ENCODE data around the gene CTNNBIP1. TPM values are rescaled to one million over a fixed set of nuclear protein-coding genes. Genes with fewer than 3 reads are reported as not detected.

Gene CTNNBIP1
- total and polyA plus RNA-seq, 2 donors (not counting 1 experiment from before 2014, with no cell fraction given) = 6.9 to 8.7 TPM

DNA sequence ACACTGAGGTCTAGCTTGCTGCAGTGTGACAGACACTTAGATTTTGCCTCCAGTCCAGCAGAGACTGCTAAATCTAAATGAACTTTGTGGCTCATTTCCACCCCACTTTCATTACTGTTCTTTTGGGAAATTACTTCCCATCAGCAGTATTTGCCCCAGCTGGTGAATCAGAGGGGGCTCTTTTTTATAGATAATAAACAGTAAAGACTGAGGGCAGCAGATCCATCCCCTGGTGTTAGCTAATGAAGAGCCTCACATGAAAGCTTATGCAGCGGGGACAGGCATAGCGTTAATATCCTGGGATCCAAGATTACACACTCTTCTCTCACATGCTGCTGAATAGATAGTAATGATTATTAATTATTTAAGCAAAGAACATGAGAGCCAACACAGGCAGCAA lies 6.4 kb upstream of the CTNNBIP1 start:
- Histone ChIP-seq H3K79me2 (ENCODE audit: control insufficient read depth, insufficient read depth, low read length) (no peaks in the 10 kb centered on the region), H3K9me3 (ENCODE audit: control extremely low read depth in 1 of 3, control insufficient read depth in 2 of 3, insufficient read depth in 1 of 3, low read length in 2 of 3) (no peaks in the 10 kb centered on the region), H3K4me2 (replicated peaks; ENCODE audit: low read depth, low read length, poor library complexity, severe bottlenecking) (no peak overlapping the region), H2AFZ (ENCODE audit: insufficient read depth, low read depth, low read length, poor library complexity, severe bottlenecking) (no peak overlapping the region), H3K4me1 (ENCODE audit: control insufficient read depth in 2 of 2, insufficient read depth in 2 of 2, low read length in 2 of 2) (peaks cover 0 to 2% of the 10 kb centered on the region in 2 donors), H3K4me3 (ENCODE audit: control extremely low read depth in 1 of 5, extremely low read depth in 1 of 5, insufficient read depth in 1 of 5, low read depth in 2 of 5, low read length in 4 of 5) (no peak overlapping the region), H3K9ac (ENCODE audit: low read length) (no peak overlapping the region), H3K27ac (ENCODE audit: low read length in 2 of 2) (no peak overlapping the region), H3K36me3 (replicated peaks in 1 of 2; ENCODE audit: control extremely low read depth in 1 of 2, control insufficient read depth in 1 of 2, extremely low read depth in 1 of 2, insufficient read depth in 2 of 2, low read length in 1 of 2) (no peaks in the 10 kb centered on the region), H4K20me1 (ENCODE audit: control insufficient read depth, insufficient read depth, low read length, poor library complexity, severe bottlenecking) (no peaks in the 10 kb centered on the region), H3K27me3 (replicated peaks in 1 of 4; ENCODE audit: control extremely low read depth in 1 of 4, control insufficient read depth in 3 of 4, insufficient read depth in 4 of 4, low read length in 3 of 4) (no peaks in the 10 kb centered on the region)
- H3K4me3 Mint-ChIP-seq = no peak overlapping the region
- H3K4me1 Mint-ChIP-seq = peaks cover 9% of the 10 kb centered on the region
- ATAC-seq (ENCODE audit: low read depth) (no peak), DNase-seq (no peak)
- ChIA-PET CTCF (interaction anchor here (0.7 kb wide), 1 partner anchor 13 kb away, joined by 4 read pairs; no protein-coding TSS in a partner anchor), POLR2A (no interaction called here)
- no peak overlapping the region for H3K27ac Mint-ChIP-seq
- intact Hi-C loops (cut with micrococcal nuclease) = no loop called here
- WGBS (ENCODE audit: insufficient coverage) = no CpG with 5 or more reads among the region's 2 CpGs
- H3K27me3 Mint-ChIP-seq = no peaks in the 10 kb centered on the region
- H3K9me3 Mint-ChIP-seq (ENCODE audit: insufficient read depth) = no peaks in the 10 kb centered on the region
- TF ChIP-seq, protein P1, sequence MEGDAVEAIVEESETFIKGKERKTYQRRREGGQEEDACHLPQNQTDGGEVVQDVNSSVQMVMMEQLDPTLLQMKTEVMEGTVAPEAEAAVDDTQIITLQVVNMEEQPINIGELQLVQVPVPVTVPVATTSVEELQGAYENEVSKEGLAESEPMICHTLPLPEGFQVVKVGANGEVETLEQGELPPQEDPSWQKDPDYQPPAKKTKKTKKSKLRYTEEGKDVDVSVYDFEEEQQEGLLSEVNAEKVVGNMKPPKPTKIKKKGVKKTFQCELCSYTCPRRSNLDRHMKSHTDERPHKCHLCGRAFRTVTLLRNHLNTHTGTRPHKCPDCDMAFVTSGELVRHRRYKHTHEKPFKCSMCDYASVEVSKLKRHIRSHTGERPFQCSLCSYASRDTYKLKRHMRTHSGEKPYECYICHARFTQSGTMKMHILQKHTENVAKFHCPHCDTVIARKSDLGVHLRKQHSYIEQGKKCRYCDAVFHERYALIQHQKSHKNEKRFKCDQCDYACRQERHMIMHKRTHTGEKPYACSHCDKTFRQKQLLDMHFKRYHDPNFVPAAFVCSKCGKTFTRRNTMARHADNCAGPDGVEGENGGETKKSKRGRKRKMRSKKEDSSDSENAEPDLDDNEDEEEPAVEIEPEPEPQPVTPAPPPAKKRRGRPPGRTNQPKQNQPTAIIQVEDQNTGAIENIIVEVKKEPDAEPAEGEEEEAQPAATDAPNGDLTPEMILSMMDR (IDR thresholded peaks at IDR 0.05) = no peak
- TF ChIP-seq EZH2 (IDR thresholded peaks at IDR 0.05; ENCODE audit: borderline replicate concordance, insufficient read depth, low read depth, low read length, poor library complexity, severe bottlenecking) = no peak

DNA sequence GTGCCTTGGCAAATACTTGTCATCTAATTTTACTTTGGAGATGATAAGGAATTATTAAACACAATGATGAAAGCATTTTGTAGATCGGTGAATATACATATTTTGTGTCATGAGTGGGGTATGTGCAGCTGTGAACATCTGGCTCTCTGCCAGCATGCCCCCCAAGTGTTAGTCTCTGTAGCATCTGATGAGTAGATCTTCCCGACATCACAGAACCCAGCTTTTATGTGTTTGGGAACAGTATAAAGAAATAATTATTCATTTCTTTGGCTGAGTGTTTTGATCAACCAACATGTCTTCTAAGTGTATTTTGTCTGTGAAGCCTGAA lies 4.5 kb upstream of the CTNNBIP1 start:
- no peaks in the 10 kb centered on the region for H3K27me3 Mint-ChIP-seq
- ATAC-seq (ENCODE audit: low read depth) = no peak
- intact Hi-C loops (cut with micrococcal nuclease) = loop anchor here (5.0 kb wide), 2 partner anchors 487 to 778 kb away; no protein-coding TSS in a partner anchor

More for the DNA sequence above, 4.5 kb upstream of the CTNNBIP1 start:
- TF ChIP-seq, protein P1 (IDR thresholded peaks at IDR 0.05) = no peak
- no peak for TF ChIP-seq EZH2 (IDR thresholded peaks at IDR 0.05; ENCODE audit: borderline replicate concordance, insufficient read depth, low read depth, low read length, poor library complexity, severe bottlenecking)
- no peaks in the 10 kb centered on the region for H4K20me1 ChIP-seq (ENCODE audit: control insufficient read depth, insufficient read depth, low read length, poor library complexity, severe bottlenecking)
- no peak overlapping the region for H2AFZ ChIP-seq (ENCODE audit: insufficient read depth, low read depth, low read length, poor library complexity, severe bottlenecking)
- Mint-ChIP-seq H3K4me3 (no peak overlapping the region), H3K27ac (no peak overlapping the region), H3K9me3 (ENCODE audit: insufficient read depth) (no peaks in the 10 kb centered on the region), H3K4me1 (peaks cover 20% of the 10 kb centered on the region)
- no peak overlapping the region for H3K27ac ChIP-seq (ENCODE audit: low read length in 2 of 2)
- H3K79me2 ChIP-seq (ENCODE audit: control insufficient read depth, insufficient read depth, low read length) = peaks cover 2% of the 10 kb centered on the region
- no peak overlapping the region for H3K9ac ChIP-seq (ENCODE audit: low read length)
- no peaks in the 10 kb centered on the region for H3K36me3 ChIP-seq (replicated peaks in 1 of 2; ENCODE audit: control extremely low read depth in 1 of 2, control insufficient read depth in 1 of 2, extremely low read depth in 1 of 2, insufficient read depth in 2 of 2, low read length in 1 of 2)
- H3K4me3 ChIP-seq (ENCODE audit: control extremely low read depth in 1 of 5, extremely low read depth in 1 of 5, insufficient read depth in 1 of 5, low read depth in 2 of 5, low read length in 4 of 5) = no peak overlapping the region
- H3K4me1 ChIP-seq (ENCODE audit: control insufficient read depth in 2 of 2, insufficient read depth in 2 of 2, low read length in 2 of 2) = peaks cover 4 to 8% of the 10 kb centered on the region in 2 donors
- H3K4me2 ChIP-seq (replicated peaks; ENCODE audit: low read depth, low read length, poor library complexity, severe bottlenecking) = no peak overlapping the region
- DNase-seq = no peak
- ChIA-PET POLR2A (no interaction called here), CTCF (interaction anchor here (2.1 kb wide), 1 partner anchor 40 kb away, joined by 5 read pairs; no protein-coding TSS in a partner anchor)
- H3K27me3 ChIP-seq (replicated peaks in 1 of 4; ENCODE audit: control extremely low read depth in 1 of 4, control insufficient read depth in 3 of 4, insufficient read depth in 4 of 4, low read length in 3 of 4) = no peaks in the 10 kb centered on the region
- H3K9me3 ChIP-seq (ENCODE audit: control extremely low read depth in 1 of 3, control insufficient read depth in 2 of 3, insufficient read depth in 1 of 3, low read length in 2 of 3) = no peaks in the 10 kb centered on the region
- WGBS (ENCODE audit: insufficient coverage) = 100% methylated on average over 1 of the region's 2 CpGs
